ELR (cell line): ENCODE data around the gene NRXN2.
A peak's percentile ranks its signal among the peaks of the same experiment; 100 is the strongest.

Source experiments
- DNase-seq: peaks from one replicate; pipeline ENCODE4 v3.0.0-alpha.2; 2015; ENCODE audit warnings: low read depth

The NRXN2 gene

DNA sequence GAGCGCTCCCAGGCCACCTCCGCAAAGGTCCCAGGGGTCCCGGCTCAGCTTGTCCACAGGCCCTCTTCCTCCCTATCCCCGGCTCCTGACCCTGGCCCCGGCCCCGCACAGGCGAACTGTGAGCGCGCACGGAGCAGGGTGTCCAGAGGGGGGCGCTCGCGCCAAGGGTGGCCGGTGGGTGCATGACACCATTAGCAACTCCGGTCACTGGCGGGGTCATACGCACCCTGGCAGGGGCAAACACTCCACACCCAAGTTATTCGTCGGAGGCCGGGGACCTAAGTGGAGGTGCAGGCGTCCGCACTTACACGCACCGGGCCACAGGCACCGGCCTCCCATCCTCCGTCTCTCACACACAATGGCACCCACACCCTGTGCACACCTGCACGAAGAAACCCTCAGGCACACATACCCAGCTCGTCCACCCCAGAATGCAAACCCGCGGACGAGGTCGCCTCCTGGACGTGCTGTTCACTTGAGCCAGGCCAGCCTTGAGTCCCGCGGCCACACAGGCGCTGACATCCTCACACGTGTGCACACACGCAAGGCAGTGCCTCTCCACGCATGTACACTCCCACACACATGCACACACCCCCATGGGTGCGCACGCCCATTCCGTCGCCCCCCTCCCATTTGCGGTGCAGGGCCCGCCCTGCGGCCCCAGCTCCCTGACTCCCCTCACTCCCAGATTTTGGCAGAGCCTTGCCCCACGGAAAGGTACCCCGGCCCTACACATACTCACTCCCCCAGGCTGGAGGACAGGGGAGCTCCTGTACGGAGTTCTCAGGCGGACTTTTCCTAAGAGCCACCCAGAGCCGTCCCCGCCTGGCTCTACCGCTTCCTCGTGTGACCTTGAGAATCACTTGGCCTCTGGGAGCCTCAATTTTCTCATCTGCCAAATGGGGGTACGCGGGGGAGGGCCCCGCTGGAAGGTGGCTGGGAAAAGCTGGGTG, 20.9 kb upstream of the NRXN2 start, which contains the start of gene RASGRP2:
TSS of gene RASGRP2 (minus strand) at position 552 of the 953 bp plus-strand sequence. CDS start 1,276 bp downstream, outside the sequence.
- DNase-seq, result peak; percentile 36

GRCh38 chr11:64742889-64743590, 20.0 kb upstream of the NRXN2 start:
- peak; percentile 49 for DNase-seq

GRCh38 chr11:64742087-64742888, 19.3 kb upstream of the NRXN2 start:
- peak; percentile 42 for DNase-seq

DNA sequence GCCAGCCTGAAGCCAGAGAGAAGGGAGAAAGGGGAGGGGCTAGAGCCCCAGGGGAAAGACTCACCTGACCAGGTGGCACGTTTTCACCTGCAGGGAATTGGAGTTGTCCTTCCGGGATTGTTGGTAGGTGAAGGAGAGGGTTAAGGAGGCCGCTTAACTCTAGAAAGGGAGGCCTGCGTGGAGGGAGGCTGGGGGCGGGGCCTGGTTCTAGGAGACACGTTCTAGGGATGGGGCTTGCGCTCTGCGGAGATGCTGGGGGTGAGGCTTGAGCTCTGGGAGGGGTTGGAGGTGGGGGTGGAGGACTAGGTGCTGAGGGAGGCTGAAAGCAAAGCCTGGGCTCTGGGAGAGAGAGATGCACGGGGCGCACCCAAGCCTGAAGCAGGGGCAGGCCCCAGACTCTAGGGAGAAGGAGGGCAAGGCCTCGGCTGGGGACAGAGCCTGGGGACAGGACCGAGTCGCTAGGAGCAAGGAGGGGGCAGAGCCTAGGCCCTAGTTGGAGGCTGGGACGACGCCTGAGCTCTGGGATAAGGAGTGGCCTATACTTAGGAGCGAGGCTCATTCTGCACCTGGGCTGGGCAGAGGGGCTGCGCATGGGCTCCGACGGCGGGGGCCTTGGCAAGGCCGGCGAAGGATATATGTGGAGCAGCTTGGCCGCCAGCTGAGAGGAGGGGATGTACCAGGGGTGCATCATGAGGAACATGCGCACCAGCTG, 18.5 kb upstream of the NRXN2 start:
- DNase-seq, result no peak

- no peak for DNase-seq
Observed at GRCh38 chr11:64739871-64740270, 16.9 kb upstream of the NRXN2 start.

- DNase-seq, result no peak
Observed at GRCh38 chr11:64736654-64737053, 13.7 kb upstream of the NRXN2 start.

DNA sequence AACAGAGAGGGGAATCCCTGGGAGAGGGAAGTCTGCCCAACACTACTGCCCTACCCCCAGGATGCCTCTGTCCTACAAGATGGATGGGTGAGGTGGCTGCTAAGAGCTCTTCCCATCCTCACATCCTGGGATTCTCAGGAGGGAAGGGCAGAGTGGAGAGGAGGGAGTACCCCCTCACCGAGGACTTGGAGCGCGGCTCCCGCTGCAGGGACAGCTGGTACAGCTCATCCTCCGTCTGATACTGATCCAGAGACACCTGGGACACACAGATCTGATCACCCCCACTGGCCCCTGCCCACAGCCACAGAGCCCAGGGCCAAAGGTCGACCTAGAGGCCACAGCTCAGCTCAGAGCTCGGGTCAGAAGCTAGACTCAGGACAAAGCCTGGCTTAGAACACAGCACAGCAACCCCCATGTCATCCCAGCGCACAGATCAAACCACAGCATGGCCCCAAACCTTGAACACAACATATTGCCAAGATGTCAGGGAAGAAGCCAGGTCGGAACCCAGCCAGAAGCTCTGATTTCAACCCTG, 12.8 kb upstream of the NRXN2 start:
- no peak for DNase-seq

- no peak for DNase-seq
Observed at GRCh38 chr11:64734811-64735724, 12.1 kb upstream of the NRXN2 start.

GRCh38 chr11:64731601-64732000, 8.6 kb upstream of the NRXN2 start:
- DNase-seq, result no peak

DNA sequence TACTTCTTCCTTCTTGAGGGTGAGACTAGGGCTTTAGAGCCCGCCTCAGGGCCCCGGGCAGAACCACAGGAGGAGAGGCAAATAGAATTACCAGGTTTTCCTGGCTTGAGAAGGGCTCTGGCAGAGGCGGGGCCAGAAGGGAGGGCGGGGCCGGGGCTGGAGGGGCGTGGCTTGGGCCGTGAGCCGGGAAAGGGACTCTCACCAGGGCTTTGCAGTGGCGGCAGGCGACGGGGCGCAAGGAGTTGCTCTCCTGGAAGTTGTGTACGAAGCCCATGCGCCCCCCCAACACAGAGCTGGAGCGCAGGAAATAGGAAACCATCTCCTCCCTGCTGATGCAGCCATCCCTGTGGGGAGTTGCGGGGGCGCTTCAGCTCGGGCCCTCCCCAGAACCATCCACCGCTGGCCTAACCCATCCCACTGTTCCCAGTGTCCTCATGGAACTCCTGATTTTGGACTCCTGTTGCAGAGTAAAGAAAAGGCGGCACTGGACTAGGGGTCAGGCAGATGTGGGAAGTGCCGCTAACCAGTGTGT, 6.9 kb upstream of the NRXN2 start:
- DNase-seq, result no peak

- DNase-seq, result no peak
Observed at GRCh38 chr11:64728757-64729365, 5.9 kb upstream of the NRXN2 start.

- no peak for DNase-seq
Observed at GRCh38 chr11:64726867-64727530, 4.0 kb upstream of the NRXN2 start.

DNA sequence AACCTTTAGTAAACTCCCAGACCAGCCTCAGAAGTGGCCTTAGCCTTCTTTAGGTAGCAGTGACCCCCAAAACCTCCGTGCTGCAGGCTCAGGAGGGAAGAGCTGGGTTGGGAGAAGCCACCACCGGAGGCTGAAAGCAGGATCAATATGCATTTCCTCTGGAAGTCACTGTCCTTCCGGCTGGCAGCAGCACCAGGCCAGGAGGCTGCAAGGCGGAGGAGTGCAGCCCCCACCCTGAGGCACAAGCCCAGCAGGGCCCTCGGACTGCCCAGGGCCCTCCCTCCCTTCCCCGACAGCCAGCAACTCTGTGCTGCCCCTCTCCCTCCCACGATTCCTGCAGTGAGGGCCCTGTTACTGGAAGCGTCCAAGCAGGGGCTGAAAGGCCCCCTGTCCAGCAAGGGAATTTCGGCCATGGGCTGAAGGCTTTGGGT, 3.2 kb upstream of the NRXN2 start:
- DNase-seq, result no peak

DNA sequence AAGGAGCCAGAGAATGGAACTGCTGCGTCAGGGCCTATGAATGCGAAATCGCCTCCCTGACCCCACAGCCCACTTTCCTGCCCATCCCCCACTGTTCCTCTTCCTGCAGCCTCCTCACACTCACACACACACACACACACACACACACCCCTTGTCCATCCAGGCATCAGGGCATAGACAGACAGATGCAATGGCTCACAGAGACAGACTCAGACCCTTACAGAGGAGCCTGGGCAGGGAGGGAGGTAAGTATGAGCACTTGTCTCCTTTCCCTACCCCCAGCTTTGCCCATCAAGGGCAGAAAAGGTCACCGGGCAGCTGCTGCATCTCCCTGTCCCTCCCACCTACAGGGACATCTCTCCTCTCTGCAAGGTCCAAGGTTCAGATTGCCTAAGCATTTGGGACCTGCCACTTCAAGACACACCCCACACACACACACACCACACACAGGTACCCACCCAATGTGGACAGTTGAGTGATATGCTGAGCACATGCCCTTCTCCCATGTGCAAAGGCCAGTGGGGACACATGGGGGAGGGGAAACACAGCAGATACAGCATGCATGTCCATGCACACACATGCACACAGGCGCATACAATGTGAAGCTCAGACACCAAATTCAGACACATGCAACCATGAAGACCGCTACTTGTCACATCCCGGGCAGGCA, 2.0 kb upstream of the NRXN2 start:
- no peak for DNase-seq

- no peak for DNase-seq
Observed at GRCh38 chr11:64723907-64724862, 1.2 kb upstream of the NRXN2 start.

DNA sequence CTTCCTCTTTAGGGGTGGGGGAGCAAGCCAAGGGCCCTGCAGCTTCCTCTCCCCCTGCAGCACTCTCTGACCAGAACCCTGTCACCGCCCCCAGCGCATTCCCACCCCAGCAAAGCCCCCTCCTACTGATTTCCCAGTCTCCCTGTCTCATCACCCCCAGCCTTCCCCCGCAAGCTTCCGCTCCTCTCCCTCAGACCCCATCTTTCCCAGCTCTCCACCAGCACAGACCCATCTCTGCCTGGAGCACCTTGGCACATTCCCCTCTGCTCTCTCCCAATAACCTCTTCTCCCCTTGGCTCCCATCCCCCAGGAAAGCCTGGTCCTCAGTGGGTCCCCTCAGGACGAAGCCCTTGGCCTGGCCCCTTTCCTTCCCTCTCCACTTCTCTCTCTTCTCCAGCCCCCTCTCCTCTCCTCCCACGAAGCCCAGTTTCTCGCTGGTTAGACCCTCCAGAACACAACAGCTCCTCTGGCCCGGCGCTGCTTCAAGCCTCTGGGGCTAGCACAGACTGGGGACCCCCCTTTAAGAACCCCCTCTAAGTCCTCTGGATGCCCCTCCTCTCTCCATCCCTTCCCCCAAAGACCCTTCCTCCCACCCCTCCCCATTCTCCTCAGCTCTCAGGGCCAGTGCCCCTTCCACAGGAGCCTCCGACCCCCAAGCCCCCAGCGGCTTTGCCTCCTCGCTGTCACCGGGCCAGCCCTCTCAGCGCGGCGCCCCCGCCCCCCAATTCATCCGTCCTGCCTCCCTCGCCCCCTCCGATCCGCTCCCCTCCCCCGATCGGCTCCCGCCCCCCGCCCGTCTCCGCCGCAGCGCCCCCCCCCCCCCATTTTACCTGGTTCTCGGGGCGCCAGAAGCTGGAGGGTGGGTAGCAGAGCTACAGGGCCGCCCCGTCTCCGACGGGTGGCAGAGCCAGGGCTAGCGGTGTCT, 594 bp downstream of the NRXN2 start:
- no peak for DNase-seq
